NCI-H2171 treated with DMSO at 0.1 percent for 48 hours (cell line): ENCODE data around the gene TMEM200B.
"Not testable (repeated sequence)": the region's sequence is repeated elsewhere in the genome, so short reads cannot be mapped to it uniquely, and the experiment has no call there.

Source experiments
- DNase-seq: peaks from one replicate; lab custom pipeline; 2025; lab: John Stamatoyannopoulos, UW

TMEM200B gene

DNA sequence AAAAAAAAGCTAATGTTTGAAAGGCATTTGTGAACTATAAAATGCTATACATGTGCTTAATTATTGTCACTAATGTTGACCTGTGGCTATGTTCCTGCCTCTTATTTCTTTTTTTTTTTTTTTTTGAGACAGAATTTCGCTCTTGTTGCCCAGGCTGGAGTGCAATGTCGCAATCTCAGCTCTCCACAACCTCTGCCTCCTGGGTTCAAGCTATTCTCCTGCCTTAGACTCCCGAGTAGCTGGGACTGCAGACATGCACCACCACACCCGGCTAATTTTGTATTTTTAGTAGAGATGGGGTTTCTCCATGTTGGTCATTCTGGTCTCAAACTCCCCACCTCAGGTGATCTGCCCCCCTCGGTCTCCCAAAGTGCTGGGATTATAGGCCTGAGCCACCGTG, 15.7 kb downstream of the TMEM200B start:
- not testable (repeated sequence) for DNase-seq

- DNase-seq, result no peak
Observed at GRCh38 chr1:29105822-29106221, 17.9 kb downstream of the TMEM200B start.

DNA sequence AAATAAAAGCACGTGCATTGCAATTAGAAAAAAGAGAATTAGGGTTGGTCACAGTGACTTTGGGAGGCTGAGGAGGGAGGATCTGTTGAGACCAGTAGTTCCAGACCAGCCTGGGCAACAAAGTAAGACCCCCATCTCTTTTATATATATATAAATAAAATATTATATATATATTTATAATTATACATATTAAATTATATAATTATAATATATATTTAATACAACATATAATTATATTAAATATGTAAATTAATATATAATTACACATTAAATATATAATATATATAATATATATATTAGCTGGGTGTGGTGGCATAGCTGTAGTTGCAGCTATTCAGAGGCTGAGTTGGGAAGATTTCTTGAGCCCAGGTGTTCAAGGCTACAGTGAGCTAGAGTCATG, 23.2 kb downstream of the TMEM200B start:
- no peak for DNase-seq

GRCh38 chr1:29099286-29099685, 24.4 kb downstream of the TMEM200B start:
- no peak for DNase-seq

GRCh38 chr1:29096231-29096886, 27.3 kb downstream of the TMEM200B start:
- DNase-seq, result peak; percentile 78

DNA sequence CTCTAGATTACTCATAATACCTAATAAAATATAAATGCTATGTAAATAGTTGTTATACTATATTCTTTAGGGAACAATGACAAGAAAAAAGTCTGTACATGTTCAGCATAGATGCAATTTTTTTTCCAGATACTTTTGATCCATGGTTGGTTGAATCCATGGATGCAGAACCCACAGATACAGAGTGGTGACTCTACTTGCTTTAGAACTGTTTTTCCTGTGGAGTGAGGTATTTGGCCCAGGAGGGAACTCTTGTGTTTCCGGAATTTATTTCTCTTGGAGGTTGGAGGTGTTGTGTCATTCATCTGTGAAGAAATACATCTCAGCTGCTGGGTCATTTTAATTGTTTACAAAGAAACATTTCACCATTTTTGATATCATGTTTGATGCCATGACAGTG, 28.7 kb downstream of the TMEM200B start:
- DNase-seq, result no peak

DNA sequence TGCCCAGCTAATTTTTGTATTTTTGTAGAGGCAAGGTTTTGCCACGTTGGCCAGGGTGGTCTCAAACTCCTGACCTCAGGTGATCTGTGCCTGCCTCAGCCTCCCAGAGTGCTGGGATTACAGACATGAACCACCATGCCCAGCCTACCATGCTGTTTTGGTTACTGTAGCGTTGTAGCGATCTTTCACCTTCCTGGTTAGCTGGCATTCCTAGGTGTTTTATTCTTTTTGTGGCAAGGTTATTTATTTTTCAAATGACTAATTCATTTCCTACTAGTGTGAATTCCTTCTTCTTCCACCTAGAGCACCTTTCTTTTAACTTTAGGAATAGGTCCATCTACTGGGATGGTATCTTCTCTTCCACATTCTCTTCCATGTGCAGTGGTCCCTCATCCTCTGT, 29.3 kb downstream of the TMEM200B start:
- no peak for DNase-seq

GRCh38 chr1:29092704-29093103, 31.0 kb downstream of the TMEM200B start:
- not testable (repeated sequence) for DNase-seq

DNA sequence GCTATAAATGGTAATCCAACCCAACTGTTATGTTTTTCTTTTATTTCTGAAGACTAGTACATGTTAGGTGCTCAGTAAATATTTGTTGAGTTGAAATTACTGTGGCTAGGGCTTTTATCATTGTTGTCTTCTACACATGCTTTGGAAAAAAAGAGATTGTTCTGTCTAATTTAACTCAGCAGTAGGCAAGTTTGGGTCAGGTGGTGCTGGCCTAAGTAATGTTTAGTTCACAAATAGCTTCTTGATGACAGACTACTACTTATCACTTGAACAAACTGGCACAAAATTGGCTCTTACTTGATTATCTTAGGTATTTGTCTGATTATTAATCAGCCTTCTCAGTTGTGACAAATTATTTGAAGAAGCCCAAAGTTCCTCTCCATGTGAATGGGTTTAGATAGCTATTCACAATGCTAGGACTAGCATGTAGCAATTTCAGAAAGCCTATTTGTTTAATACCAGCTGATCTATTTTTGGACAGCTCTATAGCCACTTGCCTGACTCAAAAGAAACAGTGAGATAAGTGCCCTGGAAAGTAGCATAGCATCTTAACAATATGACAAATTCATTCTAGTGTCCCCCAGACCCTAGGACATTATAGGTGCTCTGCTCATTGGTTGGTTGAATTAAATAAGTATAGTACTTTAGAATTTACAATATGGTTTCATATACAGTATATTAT, 32.6 kb downstream of the TMEM200B start:
- no peak for DNase-seq

GRCh38 chr1:29084196-29084521, 39.5 kb downstream of the TMEM200B start:
- no peak for DNase-seq

DNA sequence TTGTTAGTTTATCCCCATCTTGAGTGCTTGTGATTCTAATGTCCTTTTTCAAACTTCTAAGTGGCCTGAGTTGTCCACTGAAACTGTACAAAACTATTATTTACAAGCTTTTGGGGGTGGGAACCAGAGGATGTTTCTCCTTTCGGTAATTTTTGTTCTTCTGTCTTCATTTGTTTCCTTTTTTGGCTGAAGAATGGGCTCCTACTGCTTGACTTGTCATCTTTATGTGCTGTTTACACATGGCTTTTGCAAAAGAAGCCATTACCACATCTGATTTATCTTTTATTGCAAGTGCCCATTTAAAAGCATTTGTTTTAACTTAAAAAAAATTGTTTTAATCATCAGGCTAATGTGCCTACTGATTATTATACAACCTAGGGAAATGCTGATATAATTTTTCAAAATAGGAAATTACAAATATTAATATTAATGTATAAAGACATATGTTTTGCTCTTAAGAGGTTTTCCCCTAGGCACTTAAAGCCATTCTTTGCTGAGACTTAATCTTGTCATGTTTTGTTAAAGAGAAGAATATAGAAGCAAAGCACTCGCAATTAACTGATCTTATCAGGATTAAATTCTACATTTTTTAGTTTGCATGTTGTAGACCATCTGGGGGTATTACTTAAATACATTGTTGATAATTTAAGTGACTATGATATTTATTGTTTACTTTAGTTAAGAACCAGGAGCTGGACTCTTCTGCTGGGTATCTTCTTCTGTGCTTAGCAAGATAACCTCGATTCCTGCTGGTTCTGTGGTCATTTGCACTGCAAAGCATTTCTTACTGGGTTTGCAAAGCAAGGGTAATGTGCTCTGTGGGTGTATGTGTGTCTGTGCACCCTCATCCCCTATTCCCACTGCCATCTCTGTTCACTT, 40.1 kb downstream of the TMEM200B start:
- no peak for DNase-seq

GRCh38 chr1:29082519-29082918, 41.2 kb downstream of the TMEM200B start:
- no peak for DNase-seq

- no peak for DNase-seq
Observed at GRCh38 chr1:29081201-29081600, 42.5 kb downstream of the TMEM200B start.

- DNase-seq, result not testable (repeated sequence)
Observed at GRCh38 chr1:29079916-29080629, 43.6 kb downstream of the TMEM200B start.

DNA sequence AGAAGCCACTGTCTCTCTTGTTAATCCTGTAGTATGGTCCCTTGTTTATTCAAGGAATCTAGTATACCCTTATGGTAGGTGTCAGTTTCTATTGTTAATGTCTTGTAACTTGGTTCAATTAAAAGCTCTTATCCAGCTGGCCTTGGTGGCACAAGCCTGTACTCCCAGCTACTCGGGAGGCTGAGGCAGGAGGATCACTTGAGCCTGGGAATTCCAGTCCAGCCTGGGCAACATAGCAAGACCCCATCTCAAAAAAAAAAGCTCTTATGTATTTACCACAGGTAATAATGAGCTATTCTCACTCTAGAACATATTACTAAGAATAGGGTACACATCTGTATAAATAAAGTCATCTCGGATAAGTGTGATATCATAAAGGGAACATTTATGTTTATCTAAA, 46.5 kb downstream of the TMEM200B start:
- DNase-seq, result no peak
